Hepatocyte (in vitro differentiated cells): ENCODE results near the gene SLC8A1. TPM values are rescaled to one million over a fixed set of nuclear protein-coding genes. Genes with fewer than 3 reads are reported as not detected.

Source experiments
- DNase-seq: peaks from one replicate; pipeline ENCODE4 v3.0.0-alpha.2; 2016; ENCODE audit warnings: low spot score
- H2AFZ ChIP-seq: fragments of 200-600 bp; sonication (generic); 2 replicates; pipeline ENCODE4 v1.6.0; 2016; ENCODE audit warnings: antibody characterized with exemption, mild to moderate bottlenecking
- H3K27ac ChIP-seq: fragments of 200-600 bp; sonication (generic); 2 replicates; pipeline ENCODE4 v1.5.1; 2016; ENCODE audit warnings: mild to moderate bottlenecking
- H3K27me3 ChIP-seq: fragments of 200-600 bp; sonication (generic); 2 replicates; pipeline ENCODE4 v1.6.1; 2016
- H3K36me3 ChIP-seq: fragments of 200-600 bp; sonication (generic); replicated peaks from 2 replicates; pipeline ENCODE4 v1.5.1; 2016; ENCODE audit warnings: low read depth; ENCODE audit not compliant: insufficient read depth
- H3K4me1 ChIP-seq: fragments of 200-600 bp; sonication (generic); 2 replicates; pipeline ENCODE4 v1.5.1; 2016; ENCODE audit warnings: mild to moderate bottlenecking, moderate library complexity; ENCODE audit not compliant: insufficient read depth
- H3K4me2 ChIP-seq: fragments of 200-600 bp; sonication (generic); 2 replicates; pipeline ENCODE4 v1.6.0; 2016
- H3K4me3 ChIP-seq: fragments of 200-600 bp; sonication (generic); 2 replicates; pipeline ENCODE4 v1.5.1; 2016; ENCODE audit warnings: mild to moderate bottlenecking
- H3K79me2 ChIP-seq: fragments of 200-600 bp; sonication (generic); 2 replicates; pipeline ENCODE4 v1.6.0; 2017; ENCODE audit warnings: mild to moderate bottlenecking
- H3K9me2 ChIP-seq: fragments of 200-600 bp; sonication (generic); replicated peaks from 2 replicates; pipeline ENCODE4 v1.6.0; 2017; ENCODE audit warnings: mild to moderate bottlenecking; ENCODE audit not compliant: insufficient read depth
- H3K9me3 ChIP-seq: fragments of 200-600 bp; sonication (generic); 2 replicates; pipeline ENCODE4 v1.5.1; 2016; ENCODE audit warnings: low read depth, mild to moderate bottlenecking
- H4K20me1 ChIP-seq: fragments of 200-600 bp; sonication (generic); 2 replicates; pipeline ENCODE4 v1.6.0; 2016; ENCODE audit warnings: mild to moderate bottlenecking; ENCODE audit not compliant: insufficient read depth, poor library complexity, severe bottlenecking
- CTCF ChIP-seq: fragments of 200-600 bp; sonication (generic); IDR thresholded peaks from 2 replicates; pipeline ENCODE4 v1.5.1; 2016; ENCODE audit warnings: antibody characterized with exemption, mild to moderate bottlenecking; ENCODE audit not compliant: poor library complexity
- EZH2 ChIP-seq: fragments of 200-600 bp; sonication (generic); IDR thresholded peaks from 2 replicates; pipeline ENCODE4 v1.6.1; 2016; ENCODE audit warnings: antibody characterized with exemption, mild to moderate bottlenecking, borderline replicate concordance
- EZH2phosphoT487 ChIP-seq: fragments of 200-600 bp; sonication (generic); IDR thresholded peaks from one replicate; pipeline ENCODE4 v1.6.1; 2018; ENCODE audit warnings: antibody characterized with exemption, mild to moderate bottlenecking, low read depth, moderate library complexity; ENCODE audit not compliant: unreplicated experiment, severe bottlenecking
- WGBS: methylation state at CpG from one replicate; pipeline ENCODE4 v1.1.6; 2016; ENCODE audit warnings: low lambda C conversion rate; ENCODE audit errors: missing lambda C conversion rate; 5-methylcytosine and 5-hydroxymethylcytosine counted together
- polyA plus RNA-seq: library from polyadenylated mRNA; unstranded; fragments of >200 nt; fragmentation: Nextera tagmentation; extraction: Ambion mirVana; gene quantifications from 2 replicates; pipeline ENCODE4 v1.2.1, GENCODE V29; 2016
- total RNA-seq: library from RNA; depleted of rRNA; stranded (reverse); fragments of >200 nt; gene quantifications from 2 replicates; pipeline ENCODE4 v1.2.3, GENCODE V29; 2014

SLC8A1 gene
- total and polyA plus RNA-seq, 2 experiments from 2014 or later = 2.2 to 8.9 TPM

GRCh38 chr2:40150266-40150665 lies 301.6 kb downstream of the SLC8A1 start:
- no peaks in the 10 kb centered on the region for H3K9me3 ChIP-seq
- no peaks in the 10 kb centered on the region for H3K79me2 ChIP-seq
- no peaks in the 10 kb centered on the region for H4K20me1 ChIP-seq
- DNase-seq = no peak
- TF ChIP-seq EZH2phosphoT487 (no peak), EZH2 (no peak), CTCF (no peak)
- H3K4me2 ChIP-seq = no peak overlapping the region
- H2AFZ ChIP-seq = no peak overlapping the region
- no peak overlapping the region for H3K4me3 ChIP-seq
- H3K4me1 ChIP-seq = no peaks in the 10 kb centered on the region
- H3K27ac ChIP-seq = no peak overlapping the region
- H3K9me2 ChIP-seq = no peaks in the 10 kb centered on the region
- 81% methylated on average over 4 of the region's 4 CpGs for WGBS
- H3K36me3 ChIP-seq = no peaks in the 10 kb centered on the region
- H3K27me3 ChIP-seq = no peaks in the 10 kb centered on the region

GRCh38 chr2:40148334-40148733 lies 303.6 kb downstream of the SLC8A1 start:
- Histone ChIP-seq H3K9me3 (no peaks in the 10 kb centered on the region), H3K4me1 (no peaks in the 10 kb centered on the region), H3K27me3 (no peaks in the 10 kb centered on the region), H2AFZ (no peak overlapping the region), H3K36me3 (no peaks in the 10 kb centered on the region), H3K79me2 (no peaks in the 10 kb centered on the region), H3K27ac (no peak overlapping the region), H3K4me2 (no peak overlapping the region), H4K20me1 (no peaks in the 10 kb centered on the region), H3K9me2 (no peaks in the 10 kb centered on the region), H3K4me3 (no peak overlapping the region)
- DNase-seq = no peak
- WGBS = 86% methylated on average over 6 of the region's 6 CpGs
- no peak for TF ChIP-seq EZH2phosphoT487
- no peak for TF ChIP-seq CTCF
- TF ChIP-seq EZH2 = no peak

GRCh38 chr2:40147360-40147759 lies 304.5 kb downstream of the SLC8A1 start:
- 36% methylated on average over 2 of the region's 2 CpGs for WGBS
- Histone ChIP-seq H4K20me1 (no peaks in the 10 kb centered on the region), H3K9me2 (no peaks in the 10 kb centered on the region), H3K79me2 (no peaks in the 10 kb centered on the region), H3K4me2 (no peak overlapping the region), H3K4me3 (no peak overlapping the region), H2AFZ (no peak overlapping the region), H3K27ac (no peak overlapping the region), H3K4me1 (no peaks in the 10 kb centered on the region), H3K9me3 (no peaks in the 10 kb centered on the region), H3K27me3 (no peaks in the 10 kb centered on the region), H3K36me3 (no peaks in the 10 kb centered on the region)
- DNase-seq = no peak
- TF ChIP-seq CTCF = no peak
- no peak for TF ChIP-seq EZH2
- TF ChIP-seq EZH2phosphoT487 = no peak

- no peaks in the 10 kb centered on the region for H4K20me1 ChIP-seq
- H3K79me2 ChIP-seq = no peaks in the 10 kb centered on the region
- no peaks in the 10 kb centered on the region for H3K36me3 ChIP-seq
- DNase-seq = no peak
- H3K4me1 ChIP-seq = no peaks in the 10 kb centered on the region
- no peaks in the 10 kb centered on the region for H3K9me2 ChIP-seq
- H3K4me2 ChIP-seq = no peak overlapping the region
- no peaks in the 10 kb centered on the region for H3K27me3 ChIP-seq
- TF ChIP-seq EZH2 (no peak), CTCF (no peak), EZH2phosphoT487 (no peak)
- H3K4me3 ChIP-seq = no peak overlapping the region
- H3K27ac ChIP-seq = no peak overlapping the region
- no peak overlapping the region for H2AFZ ChIP-seq
- no peaks in the 10 kb centered on the region for H3K9me3 ChIP-seq
Measured at GRCh38 chr2:40144022-40144421, 307.9 kb downstream of the SLC8A1 start.
